ENCODE data around the gene ASTN2.

- TF ChIP-seq CTCF (IDR thresholded peaks at IDR 0.05 in 8 of 11, conservative IDR thresholded peaks at IDR 0.05 in 3 of 11) (no peak), POLR2AphosphoS5 (IDR thresholded peaks at IDR 0.05) (no peak), POLR2A (IDR thresholded peaks at IDR 0.05) (no peak)
These were observed 889.2 kb downstream of the ASTN2 start for GRCh38 chr9:116525611-116526010.

Measured in spleen (tissue), 7 donors.